Measurements from ENCODE around the gene GTF3C4. TPM values are rescaled to one million over a fixed set of nuclear protein-coding genes. Genes with fewer than 3 reads are reported as not detected.

GTF3C4 gene
- polyA plus RNA-seq, 1 donor from 2014 or later: 11.1 TPM

DNA sequence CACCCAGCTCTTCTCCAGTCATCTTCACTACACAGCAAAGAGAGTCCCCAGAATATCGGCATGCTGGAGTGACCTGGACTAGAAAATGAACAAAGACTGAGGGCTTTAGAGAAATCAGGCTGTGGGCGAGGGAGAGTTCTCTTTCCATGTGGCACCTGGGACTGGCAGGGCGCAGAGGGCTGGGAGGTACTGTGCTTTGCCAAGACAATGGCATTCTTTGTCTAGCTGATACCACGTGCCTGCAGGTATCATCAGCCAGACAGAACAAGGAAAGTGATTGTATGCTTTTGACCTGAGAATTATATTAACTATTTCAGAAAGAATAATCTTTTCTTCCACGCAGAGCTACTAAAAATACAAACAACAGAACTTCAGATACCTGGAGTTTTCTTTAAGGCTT lies 30.9 kb upstream of the GTF3C4 start:
- no peak overlapping the region for H2AFZ ChIP-seq (ENCODE audit: low read depth, low read length)
- no peak overlapping the region for H3K4me3 ChIP-seq (ENCODE audit: low read length)
- H3K9me3 ChIP-seq (ENCODE audit: low read length): no peaks in the 10 kb centered on the region
- no peaks in the 10 kb centered on the region for H3K9me2 ChIP-seq (ENCODE audit: insufficient read depth, low read length)
- H3K36me3 ChIP-seq (ENCODE audit: insufficient read depth, low read length): no peaks in the 10 kb centered on the region
- no peak for TF ChIP-seq RAD21 (conservative IDR thresholded peaks at IDR 0.05)
- TF ChIP-seq, protein P1, sequence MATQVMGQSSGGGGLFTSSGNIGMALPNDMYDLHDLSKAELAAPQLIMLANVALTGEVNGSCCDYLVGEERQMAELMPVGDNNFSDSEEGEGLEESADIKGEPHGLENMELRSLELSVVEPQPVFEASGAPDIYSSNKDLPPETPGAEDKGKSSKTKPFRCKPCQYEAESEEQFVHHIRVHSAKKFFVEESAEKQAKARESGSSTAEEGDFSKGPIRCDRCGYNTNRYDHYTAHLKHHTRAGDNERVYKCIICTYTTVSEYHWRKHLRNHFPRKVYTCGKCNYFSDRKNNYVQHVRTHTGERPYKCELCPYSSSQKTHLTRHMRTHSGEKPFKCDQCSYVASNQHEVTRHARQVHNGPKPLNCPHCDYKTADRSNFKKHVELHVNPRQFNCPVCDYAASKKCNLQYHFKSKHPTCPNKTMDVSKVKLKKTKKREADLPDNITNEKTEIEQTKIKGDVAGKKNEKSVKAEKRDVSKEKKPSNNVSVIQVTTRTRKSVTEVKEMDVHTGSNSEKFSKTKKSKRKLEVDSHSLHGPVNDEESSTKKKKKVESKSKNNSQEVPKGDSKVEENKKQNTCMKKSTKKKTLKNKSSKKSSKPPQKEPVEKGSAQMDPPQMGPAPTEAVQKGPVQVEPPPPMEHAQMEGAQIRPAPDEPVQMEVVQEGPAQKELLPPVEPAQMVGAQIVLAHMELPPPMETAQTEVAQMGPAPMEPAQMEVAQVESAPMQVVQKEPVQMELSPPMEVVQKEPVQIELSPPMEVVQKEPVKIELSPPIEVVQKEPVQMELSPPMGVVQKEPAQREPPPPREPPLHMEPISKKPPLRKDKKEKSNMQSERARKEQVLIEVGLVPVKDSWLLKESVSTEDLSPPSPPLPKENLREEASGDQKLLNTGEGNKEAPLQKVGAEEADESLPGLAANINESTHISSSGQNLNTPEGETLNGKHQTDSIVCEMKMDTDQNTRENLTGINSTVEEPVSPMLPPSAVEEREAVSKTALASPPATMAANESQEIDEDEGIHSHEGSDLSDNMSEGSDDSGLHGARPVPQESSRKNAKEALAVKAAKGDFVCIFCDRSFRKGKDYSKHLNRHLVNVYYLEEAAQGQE (IDR thresholded peaks at IDR 0.05; ENCODE audit: borderline replicate concordance): no peak
- H3K9ac ChIP-seq (ENCODE audit: low read length): no peak overlapping the region
- H3F3A ChIP-seq (ENCODE audit: insufficient read depth, low read length, poor library complexity, severe bottlenecking): no peaks in the 10 kb centered on the region
- no peak overlapping the region for H3K27ac ChIP-seq (ENCODE audit: low read length)
- H3K79me2 ChIP-seq (replicated peaks; ENCODE audit: insufficient read depth, low read length): no peaks in the 10 kb centered on the region
- no peaks in the 10 kb centered on the region for H3K27me3 ChIP-seq (ENCODE audit: insufficient read depth, low read depth, low read length)
- no peaks in the 10 kb centered on the region for H4K20me1 ChIP-seq (ENCODE audit: insufficient read depth)
- no peak overlapping the region for H3K4me2 ChIP-seq (ENCODE audit: low read length)

DNA sequence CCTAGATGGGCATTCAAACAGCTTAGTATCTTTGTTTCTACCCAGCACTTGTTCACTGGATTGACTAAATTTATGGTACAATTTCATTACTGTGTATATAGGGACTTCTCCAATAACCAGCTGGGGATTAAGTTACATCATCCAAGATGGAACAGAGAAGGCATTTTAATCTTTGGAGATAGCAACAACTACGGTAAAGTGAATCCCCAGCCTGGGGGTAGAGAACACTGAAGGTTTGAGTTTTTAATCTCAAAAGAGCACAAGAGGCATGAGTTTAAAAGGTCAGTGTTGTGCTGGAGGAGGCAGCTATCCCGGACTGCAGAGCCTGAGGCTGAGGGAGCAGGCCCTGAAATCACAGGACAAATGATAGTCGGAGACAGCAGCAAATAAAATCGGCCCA lies 29.0 kb upstream of the GTF3C4 start:
- no peaks in the 10 kb centered on the region for H4K20me1 ChIP-seq (ENCODE audit: insufficient read depth)
- TF ChIP-seq EZH2 (IDR thresholded peaks at IDR 0.05; ENCODE audit: borderline replicate concordance, insufficient read depth, low read length, poor library complexity, severe bottlenecking) (no peak), POLR2AphosphoS5 (IDR thresholded peaks at IDR 0.05) (no peak), MXI1 (conservative IDR thresholded peaks at IDR 0.05; ENCODE audit: poor library complexity, severe bottlenecking) (no peak)
- peaks cover 6% of the 10 kb centered on the region for H3K36me3 ChIP-seq (ENCODE audit: insufficient read depth, low read length)
- no peaks in the 10 kb centered on the region for H3K9me3 ChIP-seq (ENCODE audit: low read length)
- no peak overlapping the region for H3K4me2 ChIP-seq (ENCODE audit: low read length)
- H3K27ac ChIP-seq (ENCODE audit: low read length): no peak overlapping the region
- H3K9ac ChIP-seq (ENCODE audit: low read length): no peak overlapping the region
- no peaks in the 10 kb centered on the region for H3K79me2 ChIP-seq (replicated peaks; ENCODE audit: insufficient read depth, low read length)
- H3K27me3 ChIP-seq (ENCODE audit: insufficient read depth, low read depth, low read length): no peaks in the 10 kb centered on the region
- no peaks in the 10 kb centered on the region for H3K9me2 ChIP-seq (ENCODE audit: insufficient read depth, low read length)
- H3K4me3 ChIP-seq (ENCODE audit: low read length): no peak overlapping the region
- H2AFZ ChIP-seq (ENCODE audit: low read depth, low read length): no peak overlapping the region
- H3F3A ChIP-seq (ENCODE audit: insufficient read depth, low read length, poor library complexity, severe bottlenecking): no peaks in the 10 kb centered on the region

- no peak overlapping the region for H3K4me2 ChIP-seq (ENCODE audit: low read length)
- no peak overlapping the region for H3K4me3 ChIP-seq (ENCODE audit: low read length)
- no peak overlapping the region for H3K27ac ChIP-seq (ENCODE audit: low read length)
- H2AFZ ChIP-seq (ENCODE audit: low read depth, low read length): no peak overlapping the region
- H3K9ac ChIP-seq (ENCODE audit: low read length): no peak overlapping the region
- H3K9me2 ChIP-seq (ENCODE audit: insufficient read depth, low read length): no peaks in the 10 kb centered on the region
- no peak for TF ChIP-seq CTCF (IDR thresholded peaks at IDR 0.05; ENCODE audit: poor library complexity, severe bottlenecking)
- TF ChIP-seq EZH2 (IDR thresholded peaks at IDR 0.05; ENCODE audit: borderline replicate concordance, insufficient read depth, low read length, poor library complexity, severe bottlenecking): no peak
- TF ChIP-seq, protein P1 (IDR thresholded peaks at IDR 0.05; ENCODE audit: borderline replicate concordance): no peak
- TF ChIP-seq POLR2AphosphoS5 (IDR thresholded peaks at IDR 0.05): no peak
- no peak for TF ChIP-seq TAF1 (IDR thresholded peaks at IDR 0.05; ENCODE audit: low read depth)
- TF ChIP-seq SMC3 (conservative IDR thresholded peaks at IDR 0.05; ENCODE audit: poor library complexity): no peak
- TF ChIP-seq EP300 (conservative IDR thresholded peaks at IDR 0.05; ENCODE audit: poor library complexity, severe bottlenecking): no peak
- TF ChIP-seq RAD21 (conservative IDR thresholded peaks at IDR 0.05): no peak
- no peak for TF ChIP-seq MXI1 (conservative IDR thresholded peaks at IDR 0.05; ENCODE audit: poor library complexity, severe bottlenecking)
- no peaks in the 10 kb centered on the region for H3K79me2 ChIP-seq (replicated peaks; ENCODE audit: insufficient read depth, low read length)
- H3K9me3 ChIP-seq (ENCODE audit: low read length): no peaks in the 10 kb centered on the region
- H4K20me1 ChIP-seq (ENCODE audit: insufficient read depth): no peaks in the 10 kb centered on the region
- H3K36me3 ChIP-seq (ENCODE audit: insufficient read depth, low read length): peaks cover 6% of the 10 kb centered on the region
- H3F3A ChIP-seq (ENCODE audit: insufficient read depth, low read length, poor library complexity, severe bottlenecking): no peaks in the 10 kb centered on the region
- no peaks in the 10 kb centered on the region for H3K27me3 ChIP-seq (ENCODE audit: insufficient read depth, low read depth, low read length)
These were observed 26.0 kb upstream of the GTF3C4 start for GRCh38 chr9:132644251-132644650.
